IMR-90 (cell line): ENCODE measurements around the gene CCDC74B. TPM values are rescaled to one million over a fixed set of nuclear protein-coding genes. Genes with fewer than 3 reads are reported as not detected.
"Not testable (repeated sequence)": the region's sequence is repeated elsewhere in the genome, so short reads cannot be mapped to it uniquely, and the experiment has no call there.

Experiments
- ATAC-seq: fragments of 200-7000 bp; cut with Tn5 transposase; 2 replicates; pipeline ENCODE4 v1.9.1; 2020; ENCODE audit warnings: low read depth, mild to moderate bottlenecking, moderate library complexity
- BruUV-seq: library from RNA; stranded (reverse); fragments of 400-500 nt; replicated peaks from 2 replicates; lab custom pipeline; 2021; lab: Mats Ljungman, UMichigan
- CTCF ChIA-PET: fragments of 300-600 bp; formaldehyde crosslinking; extraction: SDS; loops from one replicate; lab custom pipeline; 2021; ENCODE audit warnings: antibody characterized with exemption; lab: Yijun Ruan, JAX
- POLR2A ChIA-PET: fragments of 300-600 bp; sonication (Branson Sonifier 250); formaldehyde crosslinking; loops from one replicate; lab custom pipeline; 2022; ENCODE audit warnings: antibody characterized with exemption; ENCODE audit not compliant: unreplicated experiment; lab: Charles Lee
- DNase-seq: peaks from one replicate; pipeline ENCODE4 v3.0.0; 2013
- H2AFZ ChIP-seq: replicated peaks from 2 replicates; pipeline ENCODE3; 2013; ENCODE audit warnings: low read length, mild to moderate bottlenecking; ENCODE audit not compliant: poor library complexity
- H2AK5ac ChIP-seq: 2 replicates; pipeline ENCODE4 v1.6.1; 2013; ENCODE audit warnings: low read depth, low read length, inconsistent platforms
- H2AK9ac ChIP-seq: replicated peaks from 2 replicates; pipeline ENCODE3; 2013; ENCODE audit warnings: mild to moderate bottlenecking, low read depth, low read length, moderate library complexity; ENCODE audit not compliant: poor library complexity
- H2BK120ac ChIP-seq: 2 replicates; pipeline ENCODE4 v1.6.1; 2013; ENCODE audit warnings: low read depth, low read length, inconsistent platforms
- H2BK15ac ChIP-seq: 3 replicates; pipeline ENCODE4 v1.6.1; 2013; ENCODE audit warnings: low read depth, low read length, inconsistent platforms
- H2BK20ac ChIP-seq: 2 replicates; pipeline ENCODE4 v1.6.1; 2013; ENCODE audit warnings: low read depth, mild to moderate bottlenecking, inconsistent platforms, low read length, moderate library complexity
- H2BK5ac ChIP-seq: 2 replicates; pipeline ENCODE4 v1.6.1; 2013; ENCODE audit warnings: mild to moderate bottlenecking, low read depth, low read length, inconsistent platforms; ENCODE audit not compliant: poor library complexity, severe bottlenecking
- H3K14ac ChIP-seq: replicated peaks from 2 replicates; pipeline ENCODE4 v1.6.1; 2013; ENCODE audit warnings: low read depth, low read length, inconsistent platforms
- H3K18ac ChIP-seq: 2 replicates; pipeline ENCODE4 v1.6.1; 2013; ENCODE audit warnings: low read depth, low read length, control low read depth
- H3K23ac ChIP-seq: 2 replicates; pipeline ENCODE4 v1.6.1; 2013; ENCODE audit warnings: low read depth, low read length, inconsistent platforms
- H3K27ac ChIP-seq: 2 replicates; pipeline ENCODE4 v1.5.1; 2013; ENCODE audit warnings: mild to moderate bottlenecking, control low read depth, low read length; ENCODE audit not compliant: insufficient read depth
- H3K27me3 ChIP-seq: 2 replicates; pipeline ENCODE4 v1.6.1; 2013; ENCODE audit warnings: low read length; ENCODE audit not compliant: control insufficient read depth, insufficient read depth
- H3K36me3 ChIP-seq: 2 replicates; pipeline ENCODE4 v1.6.1; 2013; ENCODE audit warnings: low read length, mixed read lengths; ENCODE audit not compliant: control insufficient read depth, insufficient read depth
- H3K4ac ChIP-seq: 2 replicates; pipeline ENCODE4 v1.6.1; 2013; ENCODE audit warnings: low read depth, low read length, inconsistent platforms
- H3K4me1 ChIP-seq: 2 replicates; pipeline ENCODE4 v1.6.1; 2013; ENCODE audit warnings: low read length, mixed read lengths; ENCODE audit not compliant: control insufficient read depth, insufficient read depth
- H3K4me2 ChIP-seq: 2 replicates; pipeline ENCODE4 v1.6.1; 2013; ENCODE audit warnings: low read depth, mild to moderate bottlenecking, control low read depth, low read length, moderate library complexity
- H3K4me3 ChIP-seq: 2 replicates; pipeline ENCODE4 v1.5.1; 2013; ENCODE audit warnings: low read depth, mild to moderate bottlenecking, control low read depth, low read length, moderate library complexity; ENCODE audit not compliant: insufficient read depth
- H3K56ac ChIP-seq: 2 replicates; pipeline ENCODE4 v1.6.1; 2013; ENCODE audit warnings: low read length, inconsistent platforms; ENCODE audit not compliant: insufficient read depth; ENCODE audit errors: extremely low read depth
- H3K79me1 ChIP-seq, 2 experiments: 2 replicates each; pipeline ENCODE4 v1.6.1; 2013; ENCODE audit warnings: low read length in 2 of 2, inconsistent platforms in 1 of 2, low read depth in 1 of 2
- H3K9ac ChIP-seq: 2 replicates; pipeline ENCODE4 v1.6.1; 2013; ENCODE audit warnings: low read depth, low read length, control low read depth
- H3K9me1 ChIP-seq: 2 replicates; pipeline ENCODE4 v1.6.1; 2013; ENCODE audit warnings: low read length, inconsistent platforms; ENCODE audit not compliant: insufficient read depth
- H3K9me3 ChIP-seq: 2 replicates; pipeline ENCODE4 v1.6.1; 2013; ENCODE audit warnings: low read length; ENCODE audit not compliant: control insufficient read depth, insufficient read depth
- H4K20me1 ChIP-seq: 2 replicates; pipeline ENCODE4 v1.6.1; 2013; ENCODE audit warnings: low read length, inconsistent platforms; ENCODE audit not compliant: insufficient read depth
- H4K5ac ChIP-seq: 2 replicates; pipeline ENCODE4 v1.6.1; 2013; ENCODE audit warnings: mild to moderate bottlenecking, low read depth, low read length, control low read depth
- H4K8ac ChIP-seq, 2 experiments: 2 replicates each; pipeline ENCODE4 v1.6.1; 2013; ENCODE audit warnings: low read depth in 2 of 2, low read length in 2 of 2, control low read depth in 1 of 2, inconsistent platforms in 1 of 2
- H4K91ac ChIP-seq: 2 replicates; pipeline ENCODE4 v1.6.1; 2013; ENCODE audit warnings: low read depth, low read length, inconsistent platforms; ENCODE audit not compliant: insufficient read depth
- WGBS, 2 experiments: methylation state at CpG; one replicate each; pipeline versions ENCODE4 v1.1.5 to v1.1.7; 2013; ENCODE audit warnings: missing lambda C conversion rate in 2 of 2; ENCODE audit not compliant: insufficient read length in 1 of 2; ENCODE audit errors: extremely low coverage in 2 of 2; 5-methylcytosine and 5-hydroxymethylcytosine counted together
- dilution Hi-C: fragments of 300-500 bp; cut with HindIII; formaldehyde crosslinking; loops from one replicate; pipeline ENCODE4 v1.14.3; 2018; ENCODE audit warnings: low sequenced_read_pairs; ENCODE audit not compliant: unreplicated experiment
- in situ Hi-C: fragments of 300-500 bp; cut with MboI; formaldehyde crosslinking; loops from 3 replicates; pipeline ENCODE4 v1.14.3; 2019; ENCODE audit warnings: low sequenced_read_pairs, inconsistent platforms, mixed read lengths
- intact Hi-C: fragments of 100-400 bp; cut with micrococcal nuclease; formaldehyde crosslinking; loops from 2 replicates; pipeline ENCODE4 v1.10.0; 2022
- polyA plus RNA-seq, 3 experiments: library from polyadenylated mRNA; depleted of rRNA; stranded (reverse); fragments of >200 nt; gene quantifications; 2 replicates each; pipeline ENCODE4 v1.2.3, GENCODE V29; 2012; ENCODE audit warnings: low replicate concordance in 1 of 3
- total RNA-seq: library from RNA; depleted of rRNA; stranded (reverse); fragments of >200 nt; gene quantifications from 2 replicates; pipeline ENCODE4 v1.2.3, GENCODE V29; 2012

Gene CCDC74B
- total and polyA plus RNA-seq, 2 of the 4 experiments (the other 2 are of a cell fraction), result 3.9 to 8.4 TPM

- H3K79me1 ChIP-seq, H3K14ac ChIP-seq, H2BK5ac ChIP-seq, H2AK9ac ChIP-seq, H3K4me3 ChIP-seq, H3K23ac ChIP-seq, H3K27ac ChIP-seq, intact Hi-C loops, H4K8ac ChIP-seq, H2BK120ac ChIP-seq, H4K91ac ChIP-seq, H2BK20ac ChIP-seq, H3K9ac ChIP-seq, H2AK5ac ChIP-seq, H3K27me3 ChIP-seq, H4K20me1 ChIP-seq, H3K4me2 ChIP-seq, H3K18ac ChIP-seq, H3K4ac ChIP-seq, H3K4me1 ChIP-seq, ATAC-seq, H2AFZ ChIP-seq, DNase-seq, dilution Hi-C loops, H3K9me1 ChIP-seq, H4K5ac ChIP-seq, POLR2A ChIA-PET, H2BK15ac ChIP-seq, CTCF ChIA-PET, H3K9me3 ChIP-seq, BruUV-seq, H3K56ac ChIP-seq: not testable (repeated sequence)
- H3K36me3 ChIP-seq, result peaks cover 31% of the 10 kb centered on the region
- no CpG with 5 or more reads among the region's 4 CpGs for WGBS, 2 experiments
- in situ Hi-C loops, result loop anchor here (25.0 kb wide), 1 partner anchor 1353 kb away; no protein-coding TSS in a partner anchor
These were observed 14.5 kb upstream of the CCDC74B start for GRCh38 chr2:130159376-130159775.
